ENCODE data around the gene ZBTB47.

ZBTB47 gene

DNA sequence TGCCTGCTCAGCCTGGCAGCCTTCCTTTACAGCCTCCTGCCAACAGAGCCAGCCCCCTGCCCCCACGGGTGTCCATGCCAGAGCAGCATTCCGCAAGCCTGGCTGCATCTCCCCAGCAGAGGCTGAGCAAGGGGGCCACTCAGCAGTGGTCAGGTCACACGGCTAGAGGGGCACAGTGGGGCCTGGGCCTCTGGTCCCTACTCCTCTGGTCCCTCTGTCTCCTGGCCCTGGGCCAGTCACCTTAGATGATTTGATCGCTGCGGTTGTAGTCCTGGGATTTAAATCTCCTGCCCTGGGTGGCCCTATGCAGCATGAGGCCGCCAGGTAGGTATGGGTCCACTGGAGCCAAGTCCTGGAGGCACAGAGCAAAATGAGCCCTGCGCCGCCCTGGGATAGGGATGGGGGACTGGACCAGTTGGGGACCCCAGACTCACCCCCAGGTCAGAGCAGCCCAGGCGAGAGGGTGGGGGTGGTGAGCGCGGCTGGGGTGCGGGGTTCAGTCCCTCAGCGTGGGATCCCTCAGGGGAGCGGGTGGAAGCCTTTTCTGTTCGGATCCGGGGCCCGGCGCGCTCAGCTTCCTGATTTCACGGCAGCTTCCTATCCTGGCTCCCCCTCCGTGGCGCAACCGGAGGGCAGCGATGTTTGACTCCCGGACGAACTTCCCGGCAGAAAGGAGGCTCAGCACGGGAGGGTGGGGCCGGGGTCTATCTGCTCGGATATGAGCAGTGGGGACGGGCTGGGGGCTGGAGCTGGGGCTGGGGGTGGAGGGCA is at the start of gene ZBTB47:
Gene ZBTB47, plus strand, starts transcription at position 138 of the 771 bp plus-strand sequence. CDS start 4,659 bp downstream, outside the sequence.
- DNase-seq, result peak in 1 of 2 experiments; percentile 36

DNA sequence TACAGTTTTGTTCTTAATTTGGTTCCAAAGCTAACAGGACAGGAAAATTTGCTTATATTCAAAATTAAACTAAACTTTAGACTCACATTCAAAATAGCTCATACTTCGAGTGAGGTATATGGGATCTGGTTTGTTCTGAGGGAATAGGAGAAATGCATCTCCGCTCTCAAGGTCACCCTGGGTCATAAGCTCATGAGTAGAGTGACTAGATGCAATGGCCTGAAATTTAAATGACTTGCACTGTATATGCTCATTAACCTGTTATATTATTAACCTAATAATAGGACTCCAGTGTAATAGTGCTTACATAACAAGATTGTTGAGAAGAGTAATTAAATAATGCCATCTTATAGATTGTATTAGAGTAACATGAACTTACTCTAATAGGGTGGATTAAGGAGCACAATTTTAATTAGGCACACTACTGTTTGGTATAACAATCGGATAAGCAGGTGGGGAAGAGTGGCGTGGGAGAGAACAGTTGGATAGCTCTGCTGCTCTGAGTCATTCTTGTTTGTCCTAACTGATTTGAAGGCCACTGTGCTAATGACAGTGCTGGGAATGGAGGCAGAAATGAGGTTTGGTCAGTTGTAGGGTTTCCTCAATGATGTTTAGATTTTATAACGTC is 47.8 kb upstream of the ZBTB47 start:
- DNase-seq, result no peak

DNA sequence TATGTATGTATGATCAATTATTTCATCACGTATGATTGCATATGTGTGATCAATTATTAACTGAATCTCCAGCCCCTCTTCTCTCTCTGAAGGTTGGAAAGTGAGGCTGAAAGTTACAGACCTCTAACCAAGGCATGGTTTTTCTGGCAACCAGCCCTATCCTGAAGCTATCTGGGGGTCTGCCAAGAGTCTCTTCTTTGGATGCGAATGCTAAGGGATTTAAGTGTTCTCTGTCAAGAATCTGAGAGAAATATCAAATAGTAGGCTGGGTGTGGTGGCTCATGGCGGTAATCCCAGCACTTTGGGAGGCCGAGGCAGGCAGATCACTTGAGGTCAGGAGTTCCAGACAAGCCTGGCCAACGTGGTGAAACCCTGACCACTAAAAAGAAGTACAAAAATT is 44.9 kb upstream of the ZBTB47 start:
- DNase-seq, result peak; percentile 47 to 69

DNA sequence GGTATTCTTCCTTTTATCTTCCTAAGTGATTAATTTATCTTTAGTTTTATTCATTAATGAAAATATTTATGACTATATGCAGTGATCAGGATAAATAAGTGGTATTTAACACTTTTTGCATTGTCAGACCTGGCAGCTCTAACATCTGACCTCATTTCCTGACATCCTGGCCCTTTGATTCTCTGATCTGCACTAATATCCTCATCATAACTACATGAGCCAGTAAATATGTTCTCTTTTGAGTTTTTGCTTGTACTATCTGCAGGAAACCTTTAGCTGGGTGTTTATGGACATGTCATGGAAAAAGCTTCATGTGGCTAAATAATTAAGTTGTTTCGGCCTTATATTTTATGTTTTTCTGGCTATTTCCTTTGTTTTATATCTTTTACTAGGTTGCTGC is 42.5 kb upstream of the ZBTB47 start:
- no peak for DNase-seq

DNA sequence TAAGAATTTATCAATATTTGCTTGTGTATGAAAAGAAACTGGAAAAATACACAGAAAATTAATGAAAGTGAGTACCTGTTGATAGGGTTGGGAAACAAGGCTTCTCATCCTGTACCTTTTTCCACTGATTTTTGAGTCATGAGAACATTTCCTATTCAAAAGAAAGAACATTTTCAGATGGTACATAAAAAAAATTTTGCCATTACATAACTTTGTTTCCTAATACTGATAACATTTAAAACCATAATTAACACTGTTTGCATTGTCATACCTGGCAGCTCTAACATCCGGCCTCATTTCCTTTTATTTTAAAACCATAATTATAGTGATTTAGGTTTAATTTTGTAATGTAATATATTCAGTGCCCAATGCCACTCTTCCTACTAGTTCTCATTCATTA is 41.3 kb upstream of the ZBTB47 start:
- no peak for DNase-seq

DNA sequence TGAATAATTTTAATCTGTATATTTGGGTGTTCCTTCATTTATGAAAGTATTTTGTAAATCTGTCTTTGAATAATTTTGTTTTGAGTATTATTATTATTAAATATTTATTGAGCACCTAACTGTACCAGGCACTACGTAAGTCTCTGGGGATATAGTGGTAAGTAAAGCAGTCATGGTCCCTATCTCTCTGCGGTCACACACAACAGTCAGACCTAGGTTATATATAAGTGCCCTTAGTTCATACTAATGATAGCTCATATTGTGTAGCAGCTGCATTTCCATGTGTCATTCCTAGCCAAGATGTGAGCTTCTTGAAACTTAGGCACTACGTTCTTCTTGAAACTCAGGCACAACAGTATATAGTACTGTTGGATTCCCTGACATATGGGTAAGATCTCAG is 40.6 kb upstream of the ZBTB47 start:
- no peak for DNase-seq

DNA sequence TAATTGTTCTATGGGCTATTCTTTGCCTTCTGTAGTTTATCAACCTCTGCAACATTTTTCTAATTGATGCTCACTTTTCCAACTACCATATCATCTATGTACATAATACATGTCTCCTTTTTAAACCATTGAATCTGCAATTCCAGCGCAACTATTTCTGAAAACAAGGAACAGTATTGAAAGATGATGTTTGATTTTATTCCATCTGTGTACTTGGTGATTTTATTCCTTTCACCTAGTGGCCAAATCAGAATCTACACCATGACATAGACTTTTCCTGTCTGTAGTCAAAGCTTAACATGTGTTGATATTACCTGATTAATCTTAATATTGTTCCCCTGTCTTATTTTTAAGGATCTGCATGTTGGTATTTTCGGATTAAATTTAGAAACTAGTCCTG is 40.0 kb upstream of the ZBTB47 start:
- DNase-seq, result no peak

DNA sequence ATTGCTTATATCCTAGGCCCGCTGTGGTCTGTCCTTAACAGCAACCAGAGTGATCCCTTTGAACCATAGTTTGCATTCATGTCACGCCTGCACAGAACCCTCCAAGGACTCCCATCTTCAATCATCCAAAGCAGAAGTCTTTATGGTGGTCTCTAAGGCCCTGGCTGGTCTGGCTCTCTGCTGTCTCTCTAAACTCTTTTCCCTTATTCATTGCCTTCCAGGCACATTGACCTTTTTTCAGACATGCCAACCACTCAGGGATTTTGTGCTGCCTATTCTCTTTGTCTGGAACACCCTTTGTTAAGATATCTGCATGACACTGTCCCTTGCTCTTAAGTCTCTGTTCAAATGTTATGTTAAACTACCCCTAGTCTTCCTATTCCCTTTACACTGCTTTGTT is 21.9 kb upstream of the ZBTB47 start:
- no peak for DNase-seq

DNA sequence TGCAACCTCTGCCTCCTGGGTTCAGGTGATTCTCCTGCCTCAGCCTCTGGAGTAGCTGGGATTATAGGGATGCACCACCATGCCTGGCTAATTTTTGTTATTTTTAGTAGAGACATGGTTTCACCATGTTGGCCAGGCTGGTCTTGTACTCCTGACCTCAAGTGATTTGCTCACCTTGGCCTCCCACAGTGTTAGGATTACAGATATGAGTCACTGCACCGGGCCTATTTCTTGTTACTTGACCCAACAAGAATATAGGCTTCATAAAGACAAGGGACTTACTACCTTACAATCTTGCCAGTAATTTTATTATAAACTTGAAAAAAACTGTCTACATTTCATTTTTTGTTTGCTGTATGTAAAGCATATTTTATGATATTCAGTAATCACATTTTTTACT is 21.4 kb upstream of the ZBTB47 start:
- no peak for DNase-seq

DNA sequence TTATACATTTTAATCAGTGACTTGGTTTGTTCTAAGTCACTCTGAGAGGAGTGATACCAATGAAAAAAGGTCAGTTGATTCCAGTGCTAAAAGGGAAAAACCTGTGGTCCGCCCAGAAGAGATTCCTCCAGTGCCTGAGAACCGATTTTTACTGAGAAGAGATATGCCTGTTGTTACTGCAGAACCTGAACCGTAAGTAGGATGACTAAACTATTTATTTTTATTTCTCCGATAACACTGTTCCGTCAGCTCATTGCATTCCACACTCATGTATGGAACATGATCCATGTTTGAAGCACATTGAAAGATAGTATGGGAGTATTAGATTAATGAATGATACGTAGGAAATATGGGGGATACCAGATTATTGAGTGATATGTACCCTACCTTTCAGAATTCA is 20.0 kb upstream of the ZBTB47 start:
- DNase-seq, result no peak

DNA sequence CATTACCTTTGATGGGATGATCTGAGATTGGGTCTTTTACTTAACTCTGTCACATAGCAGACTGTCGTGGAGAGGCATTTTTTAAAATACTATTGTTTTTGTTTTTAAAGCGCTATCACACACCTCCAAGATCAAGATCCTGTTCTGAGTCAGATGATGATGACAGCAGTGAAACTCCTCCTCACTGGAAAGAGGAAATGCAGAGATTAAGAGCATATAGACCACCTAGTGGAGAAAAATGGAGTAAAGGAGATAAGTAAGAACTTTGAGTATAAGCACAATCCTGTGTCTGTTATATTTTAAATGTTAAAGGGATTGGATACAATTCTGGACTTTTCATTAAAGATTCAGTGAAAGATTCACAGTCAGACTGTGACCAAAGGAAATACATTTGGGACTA is 18.4 kb upstream of the ZBTB47 start:
- DNase-seq, result no peak

DNA sequence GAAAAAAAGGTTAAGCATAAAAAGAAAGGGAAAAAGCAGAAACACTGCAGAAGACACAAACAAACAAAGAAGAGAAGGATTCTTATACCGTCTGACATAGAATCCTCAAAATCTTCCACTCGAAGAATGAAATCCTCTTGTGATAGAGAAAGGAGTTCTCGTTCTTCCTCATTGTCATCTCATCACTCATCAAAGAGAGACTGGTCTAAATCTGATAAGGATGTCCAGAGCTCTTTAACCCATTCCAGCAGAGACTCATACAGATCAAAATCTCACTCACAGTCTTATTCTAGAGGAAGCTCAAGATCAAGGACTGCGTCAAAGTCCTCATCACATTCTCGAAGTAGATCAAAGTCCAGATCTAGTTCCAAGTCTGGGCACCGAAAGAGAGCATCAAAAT is 16.5 kb upstream of the ZBTB47 start:
- no peak for DNase-seq

DNA sequence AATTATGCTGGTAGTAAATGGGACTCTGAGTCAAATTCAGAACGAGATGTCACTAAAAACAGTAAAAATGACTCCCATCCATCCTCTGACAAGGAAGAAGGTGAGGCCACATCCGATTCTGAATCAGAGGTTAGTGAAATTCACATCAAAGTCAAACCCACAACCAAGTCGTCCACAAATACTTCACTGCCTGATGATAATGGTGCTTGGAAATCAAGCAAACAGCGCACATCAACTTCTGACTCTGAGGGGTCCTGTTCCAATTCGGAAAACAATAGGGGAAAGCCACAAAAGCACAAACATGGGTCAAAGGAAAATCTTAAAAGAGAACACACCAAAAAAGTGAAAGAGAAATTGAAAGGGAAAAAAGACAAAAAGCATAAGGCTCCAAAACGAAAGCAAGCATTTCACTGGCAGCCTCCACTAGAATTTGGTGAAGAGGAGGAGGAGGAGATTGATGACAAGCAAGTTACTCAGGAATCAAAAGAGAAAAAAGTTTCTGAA is 15.1 kb upstream of the ZBTB47 start:
- no peak for DNase-seq

DNA sequence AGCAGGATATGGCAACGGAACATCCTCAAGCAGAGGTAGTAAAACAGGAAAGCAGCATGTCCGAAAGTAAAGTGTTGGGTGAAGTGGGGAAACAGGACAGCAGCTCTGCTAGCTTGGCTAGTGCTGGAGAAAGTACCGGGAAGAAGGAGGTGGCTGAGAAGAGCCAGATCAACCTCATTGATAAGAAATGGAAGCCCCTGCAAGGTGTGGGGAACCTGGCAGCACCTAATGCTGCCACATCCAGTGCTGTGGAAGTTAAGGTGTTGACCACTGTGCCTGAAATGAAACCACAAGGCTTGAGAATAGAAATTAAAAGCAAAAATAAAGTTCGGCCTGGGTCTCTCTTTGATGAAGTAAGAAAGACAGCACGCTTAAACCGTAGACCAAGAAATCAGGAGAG is 14.3 kb upstream of the ZBTB47 start:
- no peak for DNase-seq

DNA sequence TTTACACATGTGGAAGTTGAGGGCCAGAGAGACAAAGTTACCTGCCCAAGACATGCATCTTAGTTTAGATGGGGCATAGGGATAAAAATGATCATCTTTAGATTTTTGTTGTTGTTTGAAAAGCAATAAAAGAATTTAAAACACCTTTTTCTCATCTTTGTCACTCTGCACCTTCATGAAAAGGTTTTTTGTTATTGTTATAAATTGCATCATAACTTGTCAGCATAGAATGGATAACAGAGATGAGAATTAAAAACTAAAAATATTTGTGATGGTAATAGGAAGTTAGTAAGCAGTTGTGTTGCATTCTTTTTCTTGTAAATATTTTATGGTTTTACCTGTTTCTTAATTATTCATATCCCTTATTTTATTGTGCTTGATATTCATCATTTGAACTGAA is 13.4 kb upstream of the ZBTB47 start:
- no peak for DNase-seq

DNA sequence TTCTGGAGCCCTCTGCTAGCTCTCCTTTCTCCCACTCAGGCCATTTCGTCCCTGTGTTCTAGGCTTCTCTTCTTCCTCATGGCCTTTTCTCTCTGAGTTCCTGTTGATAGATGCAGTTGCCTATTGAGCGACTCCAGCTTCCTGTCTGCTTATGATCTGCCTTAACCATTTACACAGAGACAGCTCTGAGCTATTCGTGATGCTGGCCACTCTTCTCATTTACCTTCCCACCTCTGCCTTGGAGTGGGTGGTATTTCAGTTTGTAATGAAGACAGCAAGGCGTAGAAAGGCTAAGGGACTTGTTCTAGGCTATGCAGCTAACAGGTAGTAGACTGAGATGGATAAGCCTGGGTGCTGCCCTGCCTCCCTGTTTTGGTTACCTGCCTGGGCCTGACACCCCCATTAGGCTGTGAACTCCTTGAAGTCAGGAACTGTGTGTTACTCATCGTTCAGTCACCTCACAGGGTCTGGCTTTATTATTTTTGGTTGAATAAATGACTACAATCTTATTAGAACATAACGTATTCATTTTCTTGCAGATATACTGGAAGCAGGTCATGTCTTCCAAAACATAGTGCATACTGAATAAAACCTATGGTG is 12.6 kb upstream of the ZBTB47 start:
- no peak for DNase-seq

DNA sequence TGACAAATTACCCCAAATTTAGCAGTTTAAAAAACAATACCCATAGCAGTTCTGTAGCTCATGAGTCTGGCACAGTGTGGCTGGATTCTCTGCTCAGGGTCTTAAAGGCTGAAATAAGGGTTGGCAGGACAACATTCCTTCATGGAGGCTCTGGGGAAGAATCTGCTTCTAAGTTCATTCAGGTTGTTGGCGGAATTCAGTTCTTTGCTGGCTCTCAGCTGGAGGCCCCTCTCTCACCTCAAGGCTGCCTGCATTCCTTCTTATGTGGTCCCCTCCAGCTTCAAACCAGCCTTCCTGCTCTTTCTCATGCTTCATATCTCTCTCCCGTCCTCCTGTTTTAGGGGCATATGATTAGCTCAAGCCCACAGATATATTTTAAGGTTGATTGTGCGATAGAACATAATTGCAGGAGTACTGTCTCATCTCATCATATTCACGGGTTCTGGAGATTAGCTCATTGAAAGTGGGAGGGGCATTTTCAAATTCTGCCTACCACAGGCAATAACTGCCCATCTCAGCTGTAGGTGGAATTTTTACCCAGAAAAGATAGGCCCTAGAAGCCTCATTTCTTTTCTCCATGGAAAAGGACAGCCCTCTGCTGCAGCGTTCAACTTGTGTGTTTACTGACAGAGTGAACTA is 5.6 kb upstream of the ZBTB47 start:
- no peak for DNase-seq

DNA sequence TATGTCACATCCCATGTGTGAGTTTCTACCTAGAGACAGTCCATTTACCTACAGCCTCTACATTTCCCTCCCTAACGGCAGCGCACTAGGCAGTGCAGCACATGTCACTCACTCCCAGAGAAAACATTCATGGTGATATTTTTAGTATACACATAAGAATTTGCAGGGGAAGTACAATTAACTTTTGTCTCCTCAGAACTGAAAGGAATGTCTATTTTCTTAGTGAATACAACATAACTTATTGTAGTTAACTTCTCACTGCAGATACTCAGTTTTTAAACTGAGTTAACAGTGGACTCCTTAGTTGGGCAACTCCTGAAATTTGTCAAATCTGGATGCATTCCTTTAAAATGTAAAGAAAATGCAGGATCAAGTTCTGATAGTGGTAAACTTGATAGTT is 4.5 kb upstream of the ZBTB47 start:
- no peak for DNase-seq

DNA sequence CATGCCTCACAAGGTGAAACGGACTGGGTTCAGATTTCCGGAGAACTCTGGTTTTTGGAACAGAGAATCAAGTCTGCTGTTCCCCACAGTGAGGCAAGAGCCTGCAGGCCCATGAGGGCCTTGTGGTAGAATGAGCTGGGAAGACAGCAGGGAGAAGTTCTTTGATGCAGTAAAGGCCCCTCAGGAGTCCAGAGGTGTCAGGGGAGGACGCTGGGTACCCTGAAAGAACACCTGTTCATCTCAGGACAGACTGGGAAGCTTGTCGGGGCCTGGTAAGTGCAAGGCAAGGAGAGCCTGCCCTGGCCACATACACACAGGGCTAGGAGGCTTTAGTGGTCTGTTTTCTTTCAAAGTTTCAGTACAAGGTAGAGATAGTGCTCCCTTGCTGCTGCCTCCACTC is 3.7 kb upstream of the ZBTB47 start:
- no peak for DNase-seq

DNA sequence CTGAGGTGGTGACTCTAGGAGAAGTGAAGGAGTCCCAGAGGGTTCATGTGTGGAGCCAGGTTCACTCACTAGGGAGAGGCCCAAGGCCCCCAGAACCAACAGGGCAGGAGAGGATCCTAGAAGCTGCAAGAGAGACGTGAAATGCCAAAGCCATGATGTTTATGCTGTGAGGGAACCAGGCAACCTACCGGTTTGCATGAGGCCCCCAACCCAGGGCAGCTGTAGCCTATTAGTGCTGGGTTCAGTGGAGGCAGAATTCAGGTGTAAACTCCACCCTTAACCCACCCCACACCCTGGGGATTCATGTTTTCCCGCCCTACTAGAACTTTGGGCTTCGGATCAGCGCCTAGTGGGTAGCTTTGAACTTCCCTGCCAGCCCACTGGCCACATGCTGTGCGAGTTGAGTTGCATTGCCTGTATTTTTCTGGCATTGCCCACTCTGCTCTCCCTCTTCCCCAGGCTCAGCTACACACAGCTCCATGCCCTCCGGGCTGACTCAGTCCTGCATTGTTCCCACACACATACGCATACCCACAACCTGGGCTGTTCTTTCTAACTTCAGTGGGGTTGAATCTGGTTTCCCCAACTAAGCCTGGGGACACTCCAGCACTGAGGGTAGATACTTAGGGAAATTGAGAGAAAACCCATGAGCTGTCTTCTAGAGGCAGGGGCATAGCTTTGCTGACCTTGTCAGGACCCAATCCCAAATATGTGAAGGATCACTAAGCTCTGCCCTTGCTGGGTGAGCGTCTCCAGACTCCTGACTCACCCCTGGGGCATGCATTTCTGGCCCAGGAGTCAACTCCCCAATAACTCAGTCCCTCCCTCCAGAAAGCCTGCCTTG is 2.0 kb upstream of the ZBTB47 start:
- DNase-seq, result no peak

DNA sequence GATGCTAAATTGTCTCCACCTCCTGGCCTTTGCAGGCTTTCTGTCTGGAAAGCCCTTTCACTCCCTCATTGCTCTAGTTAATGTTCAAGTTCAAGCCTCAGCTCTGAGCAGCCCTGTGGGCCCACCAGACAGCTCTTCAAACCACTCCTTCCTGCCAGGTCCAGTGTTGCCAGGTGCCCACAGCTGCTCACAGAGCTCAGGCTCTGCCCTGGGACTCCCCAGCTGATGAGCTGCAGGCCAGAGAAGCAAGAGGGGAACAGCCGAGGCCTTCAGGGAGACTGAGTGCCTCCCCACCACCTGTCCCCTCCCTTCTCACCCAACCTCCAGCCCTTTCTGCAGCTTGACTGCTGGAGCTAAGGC is 1.3 kb upstream of the ZBTB47 start:
- no peak for DNase-seq

DNA sequence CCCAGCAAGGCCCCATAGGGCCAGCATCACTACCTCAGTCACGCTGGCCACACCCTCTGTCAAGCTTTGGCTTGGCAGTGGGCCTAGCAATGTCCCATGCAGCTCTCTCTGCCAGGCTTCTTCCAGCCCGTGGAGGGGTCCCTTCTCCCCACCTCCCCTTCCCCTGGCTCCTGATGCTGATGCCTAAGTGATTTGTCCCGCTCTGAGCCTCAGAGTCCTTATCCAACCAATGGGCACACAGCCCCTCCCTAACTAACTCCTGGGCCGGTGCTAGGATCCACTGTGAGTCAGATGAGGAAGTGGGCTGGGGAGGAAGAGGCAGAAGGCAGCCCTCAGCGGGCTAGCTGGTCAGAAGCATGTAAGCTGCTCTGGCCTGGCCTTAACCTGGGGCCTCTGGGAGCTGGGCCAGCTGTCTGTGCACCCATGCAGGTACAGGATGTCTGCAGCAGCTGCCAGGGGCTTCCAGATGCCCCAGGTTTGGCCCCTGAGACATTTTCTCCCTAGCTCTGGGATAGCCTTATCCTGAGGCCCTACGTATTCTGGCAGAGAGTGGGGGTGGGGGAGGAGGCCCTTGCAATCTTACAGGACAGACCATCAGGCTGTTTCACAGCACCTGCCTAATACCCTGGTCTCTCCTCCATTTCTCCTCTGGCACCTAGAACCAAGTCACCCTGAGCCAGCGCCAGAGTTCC is 740 bp upstream of the ZBTB47 start:
- peak in 1 of 2 experiments; percentile 34 for DNase-seq

DNA sequence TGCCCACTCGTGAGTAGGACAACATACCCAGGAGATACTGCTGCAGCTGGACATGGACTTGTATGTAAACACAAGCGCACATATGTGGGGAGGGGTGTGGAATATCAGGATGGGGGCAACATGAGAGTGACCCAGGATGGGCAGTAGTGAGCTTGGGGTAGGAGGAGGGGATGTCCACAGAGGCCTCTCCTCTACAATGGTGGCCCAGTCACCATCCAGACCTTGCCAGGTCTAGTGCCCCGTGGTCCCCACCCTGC is 266 bp upstream of the ZBTB47 start:
- no peak for DNase-seq

Measured in NCI-H446 (cell line).